Measurements from ENCODE around the gene VWA2.

The VWA2 gene

GRCh38 chr10:114309364-114309651, 70.3 kb downstream of the VWA2 start:
- ChIA-PET CTCF (interaction anchor here (1.2 kb wide), 1 partner anchor 94 kb away, joined by 3 read pairs; no protein-coding TSS in a partner anchor), POLR2A (no interaction called here)
- no peak overlapping the region for H3K4me3 ChIP-seq (ENCODE audit: low read depth, low read length)
- TF ChIP-seq, protein P1, sequence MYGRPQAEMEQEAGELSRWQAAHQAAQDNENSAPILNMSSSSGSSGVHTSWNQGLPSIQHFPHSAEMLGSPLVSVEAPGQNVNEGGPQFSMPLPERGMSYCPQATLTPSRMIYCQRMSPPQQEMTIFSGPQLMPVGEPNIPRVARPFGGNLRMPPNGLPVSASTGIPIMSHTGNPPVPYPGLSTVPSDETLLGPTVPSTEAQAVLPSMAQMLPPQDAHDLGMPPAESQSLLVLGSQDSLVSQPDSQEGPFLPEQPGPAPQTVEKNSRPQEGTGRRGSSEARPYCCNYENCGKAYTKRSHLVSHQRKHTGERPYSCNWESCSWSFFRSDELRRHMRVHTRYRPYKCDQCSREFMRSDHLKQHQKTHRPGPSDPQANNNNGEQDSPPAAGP (tag by site-specific recombination; IDR thresholded peaks at IDR 0.05): no peak
- TF ChIP-seq, protein P2, sequence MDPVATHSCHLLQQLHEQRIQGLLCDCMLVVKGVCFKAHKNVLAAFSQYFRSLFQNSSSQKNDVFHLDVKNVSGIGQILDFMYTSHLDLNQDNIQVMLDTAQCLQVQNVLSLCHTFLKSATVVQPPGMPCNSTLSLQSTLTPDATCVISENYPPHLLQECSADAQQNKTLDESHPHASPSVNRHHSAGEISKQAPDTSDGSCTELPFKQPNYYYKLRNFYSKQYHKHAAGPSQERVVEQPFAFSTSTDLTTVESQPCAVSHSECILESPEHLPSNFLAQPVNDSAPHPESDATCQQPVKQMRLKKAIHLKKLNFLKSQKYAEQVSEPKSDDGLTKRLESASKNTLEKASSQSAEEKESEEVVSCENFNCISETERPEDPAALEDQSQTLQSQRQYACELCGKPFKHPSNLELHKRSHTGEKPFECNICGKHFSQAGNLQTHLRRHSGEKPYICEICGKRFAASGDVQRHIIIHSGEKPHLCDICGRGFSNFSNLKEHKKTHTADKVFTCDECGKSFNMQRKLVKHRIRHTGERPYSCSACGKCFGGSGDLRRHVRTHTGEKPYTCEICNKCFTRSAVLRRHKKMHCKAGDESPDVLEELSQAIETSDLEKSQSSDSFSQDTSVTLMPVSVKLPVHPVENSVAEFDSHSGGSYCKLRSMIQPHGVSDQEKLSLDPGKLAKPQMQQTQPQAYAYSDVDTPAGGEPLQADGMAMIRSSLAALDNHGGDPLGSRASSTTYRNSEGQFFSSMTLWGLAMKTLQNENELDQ (tag by site-specific recombination; IDR thresholded peaks at IDR 0.05; ENCODE audit: low read depth): no peak
- TF ChIP-seq ZNF529 (tag by site-specific recombination; IDR thresholded peaks at IDR 0.05; ENCODE audit: insufficient replicate concordance) (no peak), ZNF335 (tag by site-specific recombination; conservative IDR thresholded peaks at IDR 0.05) (no peak), ZNF138 (tag by site-specific recombination; IDR thresholded peaks at IDR 0.05; ENCODE audit: borderline replicate concordance) (no peak), ZNF133 (tag by site-specific recombination; IDR thresholded peaks at IDR 0.05) (no peak), ZBTB7A (tag by site-specific recombination; IDR thresholded peaks at IDR 0.05; ENCODE audit: low read depth) (no peak), ZNF155 (tag by site-specific recombination; IDR thresholded peaks at IDR 0.05) (no peak), ZNF707 (tag by site-specific recombination; IDR thresholded peaks at IDR 0.05) (no peak), MEIS1 (CRISPR knock-in tag; IDR thresholded peaks at IDR 0.05; ENCODE audit: borderline replicate concordance) (no peak), MZF1 (tag by site-specific recombination; IDR thresholded peaks at IDR 0.05; ENCODE audit: borderline replicate concordance) (no peak), YY1 (tag by site-specific recombination; IDR thresholded peaks at IDR 0.05) (no peak), ZNF221 (tag by site-specific recombination; IDR thresholded peaks at IDR 0.05; ENCODE audit: borderline replicate concordance) (no peak), ZNF10 (tag by site-specific recombination; IDR thresholded peaks at IDR 0.05) (no peak), ZNF416 (tag by site-specific recombination; IDR thresholded peaks at IDR 0.05) (no peak)
- TF ChIP-seq, protein P3, sequence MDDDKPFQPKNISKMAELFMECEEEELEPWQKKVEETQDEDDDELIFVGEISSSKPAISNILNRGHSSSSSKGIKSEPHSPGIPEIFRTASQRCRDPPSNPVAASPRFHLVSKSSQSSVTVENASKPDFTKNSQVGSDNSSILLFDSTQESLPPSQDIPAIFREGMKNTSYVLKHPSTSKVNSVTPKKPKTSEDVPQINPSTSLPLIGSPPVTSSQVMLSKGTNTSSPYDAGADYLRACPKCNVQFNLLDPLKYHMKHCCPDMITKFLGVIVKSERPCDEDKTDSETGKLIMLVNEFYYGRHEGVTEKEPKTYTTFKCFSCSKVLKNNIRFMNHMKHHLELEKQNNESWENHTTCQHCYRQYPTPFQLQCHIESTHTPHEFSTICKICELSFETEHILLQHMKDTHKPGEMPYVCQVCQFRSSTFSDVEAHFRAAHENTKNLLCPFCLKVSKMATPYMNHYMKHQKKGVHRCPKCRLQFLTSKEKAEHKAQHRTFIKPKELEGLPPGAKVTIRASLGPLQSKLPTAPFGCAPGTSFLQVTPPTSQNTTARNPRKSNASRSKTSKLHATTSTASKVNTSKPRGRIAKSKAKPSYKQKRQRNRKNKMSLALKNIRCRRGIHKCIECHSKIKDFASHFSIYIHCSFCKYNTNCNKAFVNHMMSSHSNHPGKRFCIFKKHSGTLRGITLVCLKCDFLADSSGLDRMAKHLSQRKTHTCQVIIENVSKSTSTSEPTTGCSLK (tag by site-specific recombination; IDR thresholded peaks at IDR 0.05): no peak
- H3K9me3 ChIP-seq (ENCODE audit: control insufficient read depth, insufficient read depth, low read depth, low read length): no peaks in the 10 kb centered on the region
- no peak overlapping the region for H3K27ac ChIP-seq (ENCODE audit: extremely low read depth, low read depth, low read length)
- H3K4me1 ChIP-seq (ENCODE audit: control insufficient read depth, insufficient read depth, low read length): no peaks in the 10 kb centered on the region
- H3K36me3 ChIP-seq (ENCODE audit: control insufficient read depth in 2 of 2, insufficient read depth in 1 of 2, low read length in 2 of 2): no peaks in the 10 kb centered on the region

DNA sequence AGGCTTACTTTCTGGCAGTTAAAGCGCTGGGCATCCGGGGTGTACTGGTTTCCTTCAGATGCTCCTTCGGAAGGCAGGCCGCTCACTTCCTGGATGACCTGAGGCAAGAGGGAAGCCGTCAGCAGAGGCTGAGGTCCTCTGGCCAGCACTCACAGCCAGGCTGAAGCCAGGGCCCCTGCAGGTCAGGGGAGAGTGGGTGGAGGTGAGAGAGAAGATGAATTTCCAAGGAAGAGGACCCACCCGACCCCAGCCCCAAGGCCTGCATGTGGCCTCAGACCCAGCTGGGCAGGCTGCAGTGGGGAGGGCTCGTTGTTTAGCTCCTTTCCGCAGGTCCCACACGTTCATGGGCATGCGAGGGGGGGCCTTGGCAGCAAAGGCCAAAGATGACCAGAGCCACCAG, 71.3 kb downstream of the VWA2 start:
- Histone ChIP-seq H3K4me3 (ENCODE audit: low read depth, low read length) (no peak overlapping the region), H3K36me3 (ENCODE audit: control insufficient read depth in 2 of 2, insufficient read depth in 1 of 2, low read length in 2 of 2) (no peaks in the 10 kb centered on the region), H3K27ac (ENCODE audit: extremely low read depth, low read depth, low read length) (no peak overlapping the region), H3K9me3 (ENCODE audit: control insufficient read depth, insufficient read depth, low read depth, low read length) (no peaks in the 10 kb centered on the region), H3K4me1 (ENCODE audit: control insufficient read depth, insufficient read depth, low read length) (no peaks in the 10 kb centered on the region)
- ChIA-PET POLR2A (no interaction called here), CTCF (interaction anchor here (0.7 kb wide), 2 partner anchors 356 to 550 kb away, joined by 3 to 4 read pairs; no protein-coding TSS in a partner anchor)
- TF ChIP-seq ZNF138 (tag by site-specific recombination; IDR thresholded peaks at IDR 0.05; ENCODE audit: borderline replicate concordance) (no peak), ZFP41 (tag by site-specific recombination; IDR thresholded peaks at IDR 0.05; ENCODE audit: borderline replicate concordance) (no peak), ZSCAN4 (tag by site-specific recombination; IDR thresholded peaks at IDR 0.05) (no peak), ZNF114 (tag by site-specific recombination; IDR thresholded peaks at IDR 0.05) (no peak), ZNF629 (tag by site-specific recombination; IDR thresholded peaks at IDR 0.05) (no peak), ZNF549 (tag by site-specific recombination; IDR thresholded peaks at IDR 0.05) (no peak), ZNF621 (tag by site-specific recombination; IDR thresholded peaks at IDR 0.05) (no peak)
- TF ChIP-seq, protein P4, sequence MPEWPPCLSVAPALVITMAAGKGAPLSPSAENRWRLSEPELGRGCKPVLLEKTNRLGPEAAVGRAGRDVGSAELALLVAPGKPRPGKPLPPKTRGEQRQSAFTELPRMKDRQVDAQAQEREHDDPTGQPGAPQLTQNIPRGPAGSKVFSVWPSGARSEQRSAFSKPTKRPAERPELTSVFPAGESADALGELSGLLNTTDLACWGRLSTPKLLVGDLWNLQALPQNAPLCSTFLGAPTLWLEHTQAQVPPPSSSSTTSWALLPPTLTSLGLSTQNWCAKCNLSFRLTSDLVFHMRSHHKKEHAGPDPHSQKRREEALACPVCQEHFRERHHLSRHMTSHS (tag by site-specific recombination; IDR thresholded peaks at IDR 0.05): no peak
- TF ChIP-seq, protein P5, sequence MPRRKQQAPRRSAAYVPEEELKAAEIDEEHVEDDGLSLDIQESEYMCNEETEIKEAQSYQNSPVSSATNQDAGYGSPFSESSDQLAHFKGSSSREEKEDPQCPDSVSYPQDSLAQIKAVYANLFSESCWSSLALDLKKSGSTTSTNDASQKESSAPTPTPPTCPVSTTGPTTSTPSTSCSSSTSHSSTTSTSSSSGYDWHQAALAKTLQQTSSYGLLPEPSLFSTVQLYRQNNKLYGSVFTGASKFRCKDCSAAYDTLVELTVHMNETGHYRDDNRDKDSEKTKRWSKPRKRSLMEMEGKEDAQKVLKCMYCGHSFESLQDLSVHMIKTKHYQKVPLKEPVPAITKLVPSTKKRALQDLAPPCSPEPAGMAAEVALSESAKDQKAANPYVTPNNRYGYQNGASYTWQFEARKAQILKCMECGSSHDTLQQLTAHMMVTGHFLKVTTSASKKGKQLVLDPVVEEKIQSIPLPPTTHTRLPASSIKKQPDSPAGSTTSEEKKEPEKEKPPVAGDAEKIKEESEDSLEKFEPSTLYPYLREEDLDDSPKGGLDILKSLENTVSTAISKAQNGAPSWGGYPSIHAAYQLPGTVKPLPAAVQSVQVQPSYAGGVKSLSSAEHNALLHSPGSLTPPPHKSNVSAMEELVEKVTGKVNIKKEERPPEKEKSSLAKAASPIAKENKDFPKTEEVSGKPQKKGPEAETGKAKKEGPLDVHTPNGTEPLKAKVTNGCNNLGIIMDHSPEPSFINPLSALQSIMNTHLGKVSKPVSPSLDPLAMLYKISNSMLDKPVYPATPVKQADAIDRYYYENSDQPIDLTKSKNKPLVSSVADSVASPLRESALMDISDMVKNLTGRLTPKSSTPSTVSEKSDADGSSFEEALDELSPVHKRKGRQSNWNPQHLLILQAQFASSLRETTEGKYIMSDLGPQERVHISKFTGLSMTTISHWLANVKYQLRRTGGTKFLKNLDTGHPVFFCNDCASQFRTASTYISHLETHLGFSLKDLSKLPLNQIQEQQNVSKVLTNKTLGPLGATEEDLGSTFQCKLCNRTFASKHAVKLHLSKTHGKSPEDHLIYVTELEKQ (tag by site-specific recombination; IDR thresholded peaks at IDR 0.05; ENCODE audit: borderline replicate concordance): no peak
